GM20431 (cell line): ENCODE results near the gene ZNF236.

Experiments used
- in situ Hi-C: fragments of 300-500 bp; cut with MseI, MboI; formaldehyde crosslinking; loops from one replicate; pipeline ENCODE4 v1.15.0; 2020; ENCODE audit warnings: low sequenced_read_pairs; ENCODE audit not compliant: unreplicated experiment

ZNF236 gene

DNA sequence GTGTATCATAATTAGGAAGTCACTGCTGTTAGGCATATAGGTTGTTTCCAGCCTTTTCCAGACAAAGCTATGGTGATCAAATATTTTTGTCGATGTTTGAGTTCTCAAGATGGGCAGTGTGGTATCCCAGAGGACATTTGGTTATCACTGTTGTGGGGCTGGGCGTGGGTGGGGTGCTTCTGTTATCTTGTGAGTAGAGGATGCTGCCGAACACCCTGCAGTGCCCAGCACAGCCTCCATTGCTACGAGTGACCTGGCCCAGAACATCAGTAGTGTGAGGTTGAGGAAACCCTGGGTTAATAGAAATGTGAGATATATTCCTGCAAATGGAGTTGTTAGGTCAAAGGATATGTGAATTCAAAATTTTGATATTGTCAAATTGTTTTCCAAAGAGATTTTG lies 33.2 kb downstream of the ZNF236 start:
- in situ Hi-C loops: no loop called here

DNA sequence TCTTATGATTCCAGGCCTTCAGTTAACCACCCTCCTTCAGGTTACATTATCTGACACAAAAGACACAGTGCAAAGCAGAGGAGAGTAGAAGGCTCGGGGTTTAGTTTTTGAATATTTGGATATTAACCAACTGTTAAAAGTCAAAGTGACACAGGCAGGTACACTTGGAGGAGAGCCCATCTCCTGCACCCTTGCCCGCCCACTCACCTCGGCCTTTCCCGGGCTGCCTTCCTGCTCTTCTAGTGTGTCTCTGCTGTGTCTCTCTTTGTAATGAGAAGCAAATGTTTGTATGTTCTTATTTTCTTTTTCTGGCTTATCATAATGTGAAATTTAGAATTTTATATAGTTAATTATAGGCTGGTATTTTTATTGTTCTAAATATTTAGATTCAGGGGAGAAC lies 35.1 kb downstream of the ZNF236 start:
- in situ Hi-C loops: no loop called here

GRCh38 chr18:76859474-76860339 lies 37.4 kb downstream of the ZNF236 start:
- in situ Hi-C loops: no loop called here

- in situ Hi-C loops: no loop called here
Measured at GRCh38 chr18:76860411-76860810, 38.1 kb downstream of the ZNF236 start.

DNA sequence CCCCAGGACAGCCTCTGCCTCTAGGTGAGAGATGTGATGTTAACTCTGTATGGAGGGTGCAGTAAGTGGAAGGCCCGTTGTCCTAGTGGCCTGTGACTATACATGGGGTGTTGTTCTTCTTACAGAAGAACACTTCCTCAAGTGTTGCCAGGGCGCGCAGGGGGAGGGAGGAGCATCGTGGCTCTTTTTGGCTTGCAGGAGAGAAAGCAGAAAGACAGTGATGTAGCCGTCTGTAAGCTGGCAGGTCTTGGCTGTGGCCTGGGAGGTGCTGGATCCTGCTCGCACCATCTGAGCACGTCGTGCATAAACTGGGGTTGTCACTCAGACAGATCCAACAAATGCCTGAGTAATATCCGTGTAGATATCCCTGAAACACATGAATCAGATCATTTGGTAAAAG lies 44.3 kb downstream of the ZNF236 start:
- in situ Hi-C loops: no loop called here

DNA sequence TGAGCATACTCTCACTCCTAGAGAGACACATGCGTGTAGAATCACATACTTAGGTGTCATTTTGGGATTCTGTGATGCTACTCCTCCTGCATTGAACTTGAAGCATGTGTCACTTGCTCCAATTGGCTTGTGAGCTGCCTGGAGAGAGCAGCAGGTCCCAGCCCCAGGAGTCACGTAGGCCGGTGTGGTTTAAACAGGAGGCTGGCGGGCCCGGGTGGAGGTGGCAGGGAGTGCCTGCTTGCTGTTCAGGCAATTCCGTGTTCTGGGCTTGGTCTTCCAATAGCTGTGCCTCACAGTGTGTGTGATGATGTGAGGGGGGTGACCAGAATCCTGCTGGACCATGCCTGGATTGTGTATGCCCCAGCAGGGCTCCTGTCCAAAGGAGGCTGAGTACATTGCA lies 51.0 kb downstream of the ZNF236 start:
- in situ Hi-C loops: no loop called here

GRCh38 chr18:76873713-76874112 lies 51.4 kb downstream of the ZNF236 start:
- in situ Hi-C loops: no loop called here

GRCh38 chr18:76874642-76875389 lies 52.5 kb downstream of the ZNF236 start:
- in situ Hi-C loops: no loop called here

DNA sequence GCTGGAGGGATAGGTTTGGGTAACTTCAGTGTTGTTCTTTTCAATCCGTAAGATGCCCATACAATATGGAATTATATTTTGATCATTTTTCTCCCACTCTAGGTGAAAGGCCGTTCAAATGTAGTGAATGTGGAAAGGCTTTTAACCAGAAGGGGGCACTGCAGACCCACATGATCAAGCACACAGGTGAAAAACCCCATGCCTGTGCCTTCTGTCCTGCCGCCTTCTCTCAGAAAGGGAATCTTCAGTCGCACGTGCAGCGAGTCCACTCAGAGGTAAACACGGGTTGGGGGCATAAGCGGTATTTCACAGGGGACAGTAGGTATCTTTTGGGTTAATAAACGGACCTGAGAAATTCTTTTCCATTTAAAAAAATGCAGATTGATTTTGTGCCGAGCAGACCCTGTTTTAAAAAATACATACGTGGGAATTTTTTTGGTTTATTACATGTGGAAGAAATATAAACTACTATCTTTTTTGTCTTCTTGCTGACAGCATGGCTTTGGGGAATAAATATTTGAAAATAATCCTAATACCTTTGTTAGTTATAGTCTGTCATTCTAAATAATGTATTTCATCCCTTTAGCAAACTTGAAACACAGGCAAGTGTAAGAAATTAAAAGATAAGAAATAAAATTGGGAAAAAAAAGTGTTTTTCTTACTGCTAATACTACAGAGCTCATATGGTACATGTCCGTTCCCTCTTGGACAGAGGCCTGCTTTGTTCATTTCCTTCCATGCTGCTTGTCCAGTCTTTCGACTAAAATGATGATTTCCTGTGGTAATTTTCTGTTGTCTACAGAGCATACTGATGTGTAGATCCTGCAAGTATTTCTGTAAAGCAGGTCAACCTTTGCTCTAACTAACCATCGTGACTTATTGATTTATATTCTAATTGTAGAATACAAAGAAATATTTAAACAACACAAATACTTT lies 53.3 kb downstream of the ZNF236 start:
- in situ Hi-C loops: no loop called here

DNA sequence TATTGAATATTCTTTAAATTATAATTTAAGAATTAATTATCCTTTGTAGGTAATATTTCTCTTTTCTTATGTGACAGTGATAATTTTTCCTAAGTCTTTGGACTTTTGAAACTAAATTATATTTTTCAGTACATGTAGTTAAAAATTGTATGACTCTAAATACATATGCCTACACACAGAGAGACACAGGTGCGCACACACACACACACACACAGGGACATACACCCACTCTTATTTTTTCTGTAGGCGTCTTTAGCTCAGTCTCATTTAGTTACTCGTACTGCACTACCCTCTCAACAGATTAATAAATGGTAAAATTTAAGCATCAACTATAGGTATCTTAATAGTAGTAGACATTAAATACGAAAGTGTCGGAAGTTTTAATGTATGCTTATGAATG lies 56.1 kb downstream of the ZNF236 start:
- in situ Hi-C loops: no loop called here

DNA sequence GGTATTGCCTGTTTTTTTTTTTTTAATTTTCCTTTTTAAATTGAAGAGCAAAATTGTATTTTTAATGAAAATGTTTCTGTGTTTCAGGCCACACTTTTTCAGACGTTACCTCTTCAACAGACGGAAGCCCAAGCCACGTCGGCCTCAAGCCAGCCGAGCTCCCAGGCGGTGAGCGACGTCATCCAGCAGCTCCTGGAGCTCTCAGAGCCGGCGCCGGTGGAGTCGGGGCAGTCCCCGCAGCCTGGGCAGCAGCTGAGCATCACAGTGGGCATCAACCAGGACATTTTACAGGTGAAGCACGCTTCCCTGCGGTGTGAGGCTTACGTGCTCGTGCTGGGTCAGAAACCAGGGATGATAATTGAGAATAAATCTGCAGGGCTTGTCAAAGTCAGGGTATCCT lies 57.7 kb downstream of the ZNF236 start:
- in situ Hi-C loops: no loop called here

DNA sequence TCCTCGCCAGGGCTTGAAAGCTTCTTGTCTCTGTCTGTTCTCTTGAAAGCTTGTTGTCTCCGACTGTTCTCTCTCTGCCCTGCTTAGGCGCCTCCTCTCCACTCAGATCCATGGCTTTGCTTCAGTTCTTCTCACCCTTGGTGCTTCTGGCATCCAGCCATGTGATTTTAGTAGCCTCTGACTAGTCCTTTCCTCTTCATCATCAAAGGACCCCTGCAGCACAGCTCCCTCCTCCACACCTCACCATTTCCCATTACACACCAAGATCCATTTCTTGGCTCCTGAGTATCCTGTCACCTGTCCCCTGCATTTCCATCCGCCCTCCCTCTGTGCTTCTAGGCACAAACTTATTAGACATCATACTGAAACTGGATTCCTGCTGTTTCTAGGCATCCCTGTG lies 59.4 kb downstream of the ZNF236 start:
- in situ Hi-C loops: no loop called here

- in situ Hi-C loops: no loop called here
Measured at GRCh38 chr18:76882146-76882545, 59.8 kb downstream of the ZNF236 start.

DNA sequence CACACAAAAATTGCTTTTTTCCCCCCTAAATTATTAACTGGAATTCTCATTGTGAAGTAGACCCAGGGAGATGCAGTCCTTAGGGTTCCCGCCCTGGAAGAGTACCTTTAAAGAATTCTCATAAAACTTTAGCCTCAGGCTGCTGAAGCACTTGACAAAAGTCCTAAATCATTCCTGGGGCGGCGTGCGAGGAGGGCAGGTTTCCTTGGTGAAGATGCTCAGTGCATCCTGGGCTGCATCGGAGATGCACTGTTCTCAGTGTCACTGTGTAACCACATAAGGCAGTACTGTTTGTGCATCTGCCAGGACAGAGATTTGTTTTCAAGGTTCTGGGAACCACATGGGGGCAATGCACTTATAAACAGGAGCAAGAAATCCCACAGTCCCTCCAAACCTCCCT lies 62.6 kb downstream of the ZNF236 start:
- in situ Hi-C loops: no loop called here

- in situ Hi-C loops: no loop called here
Measured at GRCh38 chr18:76886112-76886511, 63.8 kb downstream of the ZNF236 start.

- in situ Hi-C loops: no loop called here
Measured at GRCh38 chr18:76889091-76889699, 66.8 kb downstream of the ZNF236 start.

DNA sequence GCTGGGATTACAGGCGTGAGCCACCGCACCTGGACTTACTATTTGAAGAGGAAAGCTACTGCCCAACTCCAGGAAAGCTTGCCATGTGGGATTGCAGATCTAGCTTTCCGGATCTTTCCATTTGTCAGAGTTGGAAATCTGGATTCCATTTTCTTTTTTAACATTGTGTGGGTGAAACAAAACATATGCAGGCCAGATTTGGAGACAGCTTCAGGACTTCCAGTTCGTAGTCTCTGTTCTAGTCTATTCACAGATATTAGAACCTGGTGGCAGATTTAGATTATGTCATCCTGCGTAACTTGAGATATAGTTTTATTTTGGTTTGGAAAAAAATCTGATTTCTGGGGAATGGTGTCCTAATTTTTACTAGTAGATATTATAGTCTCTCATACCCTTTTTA lies 70.5 kb downstream of the ZNF236 start:
- in situ Hi-C loops: no loop called here

DNA sequence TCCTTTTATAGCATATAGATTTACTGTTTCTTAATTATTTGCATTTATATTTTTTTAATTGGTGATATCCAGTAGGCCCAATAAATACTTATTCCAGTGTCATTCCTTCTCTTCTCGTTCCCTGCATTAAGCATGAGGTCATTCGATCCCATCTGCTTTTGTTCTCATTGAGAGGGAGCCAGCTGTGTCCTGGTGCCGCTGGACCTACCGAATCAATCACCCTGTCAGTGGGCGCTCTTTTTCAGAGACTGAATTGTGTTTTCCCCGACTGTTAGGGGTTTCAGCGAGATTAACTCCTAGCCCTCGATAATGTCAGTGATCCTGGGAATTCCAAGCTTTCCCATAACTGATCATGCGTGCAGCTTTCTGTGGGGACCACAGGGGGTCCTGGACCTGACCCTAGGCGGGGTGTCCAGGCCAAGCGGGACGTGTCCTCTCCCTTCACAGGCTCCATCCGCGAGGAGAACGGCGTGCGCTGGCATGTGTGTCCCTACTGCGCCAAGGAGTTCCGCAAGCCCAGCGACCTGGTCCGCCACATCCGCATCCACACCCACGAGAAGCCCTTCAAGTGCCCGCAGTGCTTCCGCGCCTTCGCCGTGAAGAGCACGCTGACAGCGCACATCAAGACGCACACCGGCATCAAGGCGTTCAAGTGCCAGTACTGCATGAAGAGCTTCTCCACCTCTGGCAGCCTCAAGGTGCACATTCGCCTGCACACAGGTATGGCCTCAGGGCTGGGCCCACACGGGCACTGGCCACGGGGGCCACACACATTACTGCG lies 72.4 kb downstream of the ZNF236 start:
- in situ Hi-C loops: no loop called here

- in situ Hi-C loops: no loop called here
Measured at GRCh38 chr18:76895498-76895897, 73.1 kb downstream of the ZNF236 start.
